HG02623 (cell line): ENCODE measurements around the gene ITPR1.

Experiments used
- ATAC-seq: cut with Tn5 transposase; IDR thresholded peaks from one replicate; pipeline ENCODE4 v1.9.1; 2021; ENCODE audit warnings: moderate library complexity; ENCODE audit not compliant: unreplicated experiment

ITPR1 gene

GRCh38 chr3:4709341-4709740 lies 216.2 kb downstream of the ITPR1 start:
- no peak for ATAC-seq

GRCh38 chr3:4710191-4710590 lies 217.0 kb downstream of the ITPR1 start:
- ATAC-seq = no peak

- peak; percentile 13 for ATAC-seq
These were observed 218.5 kb downstream of the ITPR1 start for GRCh38 chr3:4711680-4711992.

- no peak for ATAC-seq
These were observed 219.0 kb downstream of the ITPR1 start for GRCh38 chr3:4712109-4712508.

- no peak for ATAC-seq
These were observed 220.9 kb downstream of the ITPR1 start for GRCh38 chr3:4714045-4714444.

- ATAC-seq = no peak
These were observed 223.1 kb downstream of the ITPR1 start for GRCh38 chr3:4716266-4716665.

GRCh38 chr3:4716706-4717362 lies 223.7 kb downstream of the ITPR1 start:
- no peak for ATAC-seq

GRCh38 chr3:4717363-4717740 lies 224.2 kb downstream of the ITPR1 start:
- no peak for ATAC-seq

GRCh38 chr3:4718179-4718736 lies 225.1 kb downstream of the ITPR1 start:
- no peak for ATAC-seq

- ATAC-seq = no peak
These were observed 225.9 kb downstream of the ITPR1 start for GRCh38 chr3:4719046-4719501.

GRCh38 chr3:4720316-4721075 lies 227.3 kb downstream of the ITPR1 start:
- ATAC-seq = no peak

GRCh38 chr3:4721511-4721911 lies 228.4 kb downstream of the ITPR1 start:
- ATAC-seq = no peak

GRCh38 chr3:4722103-4722502 lies 229.0 kb downstream of the ITPR1 start:
- peak; percentile 57 for ATAC-seq

GRCh38 chr3:4724051-4724629 lies 231.0 kb downstream of the ITPR1 start:
- ATAC-seq = no peak

GRCh38 chr3:4726549-4726948 lies 233.4 kb downstream of the ITPR1 start:
- no peak for ATAC-seq

- no peak for ATAC-seq
These were observed 236.2 kb downstream of the ITPR1 start for GRCh38 chr3:4729061-4729973.

- ATAC-seq = no peak
These were observed 237.6 kb downstream of the ITPR1 start for GRCh38 chr3:4730719-4731118.

- ATAC-seq = no peak
These were observed 238.5 kb downstream of the ITPR1 start for GRCh38 chr3:4731543-4732111.

GRCh38 chr3:4732925-4733324 lies 239.8 kb downstream of the ITPR1 start:
- no peak for ATAC-seq

- ATAC-seq = no peak
These were observed 241.3 kb downstream of the ITPR1 start for GRCh38 chr3:4734454-4734853.

GRCh38 chr3:4735243-4735642 lies 242.1 kb downstream of the ITPR1 start:
- no peak for ATAC-seq
